ENCODE data around the gene FRMD4A.
"Not testable (repeated sequence)": the region's sequence is repeated elsewhere in the genome, so short reads cannot be mapped to it uniquely, and the experiment has no call there.

The FRMD4A gene

GRCh38 chr10:13970236-13970956 lies 360.3 kb downstream of the FRMD4A start:
- DNase-seq = no peak

GRCh38 chr10:13969792-13970140 lies 361.0 kb downstream of the FRMD4A start:
- DNase-seq = no peak

GRCh38 chr10:13969118-13969791 lies 361.5 kb downstream of the FRMD4A start:
- no peak for DNase-seq

GRCh38 chr10:13961853-13962252 lies 368.9 kb downstream of the FRMD4A start:
- DNase-seq = no peak

GRCh38 chr10:13961097-13961496 lies 369.6 kb downstream of the FRMD4A start:
- no peak for DNase-seq

GRCh38 chr10:13960603-13961002 lies 370.1 kb downstream of the FRMD4A start:
- DNase-seq = no peak

GRCh38 chr10:13959443-13960359 lies 371.0 kb downstream of the FRMD4A start:
- DNase-seq = no peak

GRCh38 chr10:13957856-13958255 lies 372.9 kb downstream of the FRMD4A start:
- no peak for DNase-seq

GRCh38 chr10:13956826-13957225 lies 373.9 kb downstream of the FRMD4A start:
- DNase-seq = no peak

GRCh38 chr10:13955409-13956068 lies 375.2 kb downstream of the FRMD4A start:
- DNase-seq = no peak

- not testable (repeated sequence) for DNase-seq
Measured at GRCh38 chr10:13954195-13954594, 376.5 kb downstream of the FRMD4A start.

- no peak for DNase-seq
Measured at GRCh38 chr10:13953371-13953770, 377.4 kb downstream of the FRMD4A start.

- DNase-seq = no peak
Measured at GRCh38 chr10:13950543-13950939, 380.2 kb downstream of the FRMD4A start.

- DNase-seq = no peak
Measured at GRCh38 chr10:13949844-13950542, 380.7 kb downstream of the FRMD4A start.

- no peak for DNase-seq
Measured at GRCh38 chr10:13946209-13946460, 384.6 kb downstream of the FRMD4A start.

GRCh38 chr10:13945390-13946208 lies 385.1 kb downstream of the FRMD4A start:
- no peak for DNase-seq

- no peak for DNase-seq
Measured at GRCh38 chr10:13944823-13945222, 385.9 kb downstream of the FRMD4A start.

- DNase-seq = no peak
Measured at GRCh38 chr10:13943735-13944398, 386.9 kb downstream of the FRMD4A start.

- DNase-seq = no peak
Measured at GRCh38 chr10:13942035-13942434, 388.7 kb downstream of the FRMD4A start.

GRCh38 chr10:13939391-13939790 lies 391.3 kb downstream of the FRMD4A start:
- DNase-seq = no peak

GRCh38 chr10:13938950-13939349 lies 391.8 kb downstream of the FRMD4A start:
- DNase-seq = no peak
